NCI-H1417 (cell line): ENCODE results near the gene NFATC3.

ENCODE experiments used
- DNase-seq, 3 experiments: peaks; one replicate each; lab custom pipeline; 2025; lab: John Stamatoyannopoulos, UW

The NFATC3 gene

DNA sequence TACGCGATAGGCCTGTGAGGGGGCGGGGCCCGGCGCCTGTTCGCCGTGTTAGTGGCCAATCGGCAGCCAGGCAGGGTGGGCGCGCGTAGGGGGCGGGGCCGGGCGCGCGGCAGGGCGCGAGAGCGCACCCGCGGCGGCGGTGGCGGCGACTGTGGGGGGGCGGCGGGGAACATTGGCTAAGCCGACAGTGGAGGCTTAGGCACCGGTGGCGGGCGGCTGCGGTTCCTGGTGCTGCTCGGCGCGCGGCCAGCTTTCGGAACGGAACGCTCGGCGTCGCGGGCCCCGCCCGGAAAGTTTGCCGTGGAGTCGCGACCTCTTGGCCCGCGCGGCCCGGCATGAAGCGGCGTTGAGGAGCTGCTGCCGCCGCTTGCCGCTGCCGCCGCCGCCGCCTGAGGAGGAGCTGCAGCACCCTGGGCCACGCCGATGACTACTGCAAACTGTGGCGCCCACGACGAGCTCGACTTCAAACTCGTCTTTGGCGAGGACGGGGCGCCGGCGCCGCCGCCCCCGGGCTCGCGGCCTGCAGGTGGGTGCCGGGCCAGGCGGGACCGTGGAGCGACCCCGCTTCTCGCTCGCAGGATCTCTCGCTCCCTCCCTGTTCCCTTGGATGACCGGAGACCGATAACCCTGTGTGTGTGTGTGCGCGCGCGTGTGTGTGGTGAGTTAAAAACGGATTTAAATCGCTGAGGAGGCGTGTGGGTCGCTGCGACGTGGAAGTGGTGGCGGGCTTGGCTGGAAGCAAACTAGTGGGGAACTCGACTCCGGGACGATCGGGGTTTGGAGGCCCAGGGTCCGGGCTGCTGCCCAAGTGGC lies at the start of gene NFATC3:
Gene NFATC3 (plus strand): TSS at position 112 of the 813 bp plus-strand sequence. CDS start 312 bp downstream, at position 424.
- peak; percentile 90 to 95 (median 92) for DNase-seq

DNA sequence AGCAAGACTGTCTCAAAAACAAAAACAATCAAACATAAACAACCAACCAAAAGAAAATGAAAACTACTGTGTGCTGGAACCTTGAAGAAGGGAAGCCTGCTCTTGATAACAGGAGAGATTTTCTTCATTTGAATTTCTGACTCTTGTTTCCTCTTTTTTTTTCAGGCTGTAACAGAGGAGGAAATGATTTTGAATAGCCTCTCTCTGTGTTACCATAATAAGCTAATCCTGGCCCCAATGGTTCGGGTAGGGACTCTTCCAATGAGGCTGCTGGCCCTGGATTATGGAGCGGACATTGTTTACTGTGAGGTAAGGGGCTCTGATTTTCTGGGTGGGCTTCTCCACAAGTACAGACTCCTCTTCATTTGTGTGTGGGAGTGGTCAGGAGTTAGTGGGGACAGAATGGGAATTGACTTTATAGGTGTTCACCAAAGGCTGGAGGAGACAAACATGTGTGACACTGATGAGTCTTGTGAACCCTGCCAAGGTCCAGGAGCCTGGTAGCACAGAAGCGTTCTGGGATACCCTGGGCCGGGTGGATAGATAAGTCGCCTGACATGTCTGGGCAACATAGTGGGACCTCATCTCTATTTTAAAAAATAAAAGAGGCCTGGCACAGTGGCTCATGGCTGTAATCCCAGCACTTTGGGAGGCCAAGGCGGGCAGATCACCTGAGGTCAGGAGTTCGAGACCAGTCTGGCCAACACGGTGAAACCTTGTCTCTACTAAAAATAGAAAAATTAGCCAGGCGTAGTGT lies 47.2 kb upstream of the NFATC3 start:
- no peak for DNase-seq

DNA sequence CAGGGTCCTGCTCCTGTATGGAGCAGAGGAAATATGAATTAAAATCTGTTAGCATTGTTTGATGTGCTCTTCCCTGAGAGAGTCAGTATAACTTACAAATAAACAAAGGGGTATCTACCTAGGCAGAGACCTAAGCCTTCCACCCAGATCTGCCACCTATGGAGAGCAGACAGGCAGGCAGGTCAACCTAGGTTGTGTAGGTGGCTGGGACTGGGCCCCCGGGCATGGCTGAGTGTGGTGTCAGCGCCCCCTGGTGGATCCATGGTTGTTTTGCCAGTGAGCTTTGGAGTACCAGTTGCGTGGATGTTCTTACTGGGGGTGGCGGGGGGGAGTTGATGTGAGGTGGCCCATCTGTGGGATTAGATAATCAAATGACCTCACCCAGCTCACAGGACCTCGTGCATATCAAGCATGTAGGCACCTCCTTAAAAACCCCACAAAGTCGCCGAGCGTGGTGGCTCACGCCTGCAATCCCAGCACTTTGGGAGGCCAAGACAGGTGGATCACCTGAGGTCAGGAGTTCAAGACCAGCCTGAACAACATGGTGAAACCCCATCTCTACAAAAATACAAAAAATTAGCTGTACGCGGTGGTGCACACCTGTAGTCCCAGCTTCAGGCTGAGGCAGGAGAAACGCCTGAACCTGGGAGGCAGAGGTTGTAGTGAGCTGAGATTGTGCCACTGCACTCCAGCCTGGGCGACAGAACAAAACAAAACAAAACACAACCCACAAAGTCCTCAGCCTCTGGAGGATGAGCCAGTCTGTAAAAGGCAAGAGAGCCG lies 44.5 kb upstream of the NFATC3 start:
- DNase-seq = peak; percentile 61 to 83 (median 63)

DNA sequence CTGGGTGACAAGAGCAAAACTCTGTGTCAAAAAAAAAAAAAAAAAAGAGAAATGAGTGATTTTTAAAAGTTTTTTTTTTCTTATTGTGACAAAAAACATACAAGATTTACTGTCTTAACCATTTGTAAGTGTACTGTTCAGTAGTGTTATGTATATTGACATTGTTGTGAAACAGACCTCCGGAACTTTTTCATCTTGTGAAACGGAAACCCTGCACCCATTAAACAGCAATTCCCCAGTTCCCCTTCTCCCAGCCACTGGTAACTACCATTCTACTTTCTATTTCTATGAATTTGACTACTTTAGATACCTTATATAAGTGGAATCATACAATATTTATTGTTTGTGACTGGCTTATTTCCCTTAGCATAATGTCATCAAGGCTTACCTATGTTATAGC lies 43.4 kb upstream of the NFATC3 start:
- DNase-seq = no peak

DNA sequence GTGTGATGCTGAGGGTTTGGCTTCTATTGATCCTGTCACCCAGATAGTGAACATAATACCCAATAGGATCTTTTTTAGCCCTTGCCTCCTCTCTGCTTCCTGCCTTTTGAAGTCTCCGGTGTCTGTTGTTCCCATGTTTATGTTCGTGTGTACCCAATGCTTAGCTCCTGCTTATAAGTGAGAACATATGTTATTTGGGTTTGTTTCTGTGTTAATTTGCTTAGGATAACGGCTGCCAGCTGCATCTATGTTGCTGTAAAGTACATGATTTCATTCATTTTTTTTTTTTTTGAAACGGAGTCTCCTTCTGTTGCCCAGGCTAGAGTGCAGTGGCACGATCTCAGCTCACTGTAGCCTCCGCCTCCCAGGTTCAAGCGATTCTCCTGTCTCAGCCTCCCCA lies 39.1 kb upstream of the NFATC3 start:
- DNase-seq = no peak

DNA sequence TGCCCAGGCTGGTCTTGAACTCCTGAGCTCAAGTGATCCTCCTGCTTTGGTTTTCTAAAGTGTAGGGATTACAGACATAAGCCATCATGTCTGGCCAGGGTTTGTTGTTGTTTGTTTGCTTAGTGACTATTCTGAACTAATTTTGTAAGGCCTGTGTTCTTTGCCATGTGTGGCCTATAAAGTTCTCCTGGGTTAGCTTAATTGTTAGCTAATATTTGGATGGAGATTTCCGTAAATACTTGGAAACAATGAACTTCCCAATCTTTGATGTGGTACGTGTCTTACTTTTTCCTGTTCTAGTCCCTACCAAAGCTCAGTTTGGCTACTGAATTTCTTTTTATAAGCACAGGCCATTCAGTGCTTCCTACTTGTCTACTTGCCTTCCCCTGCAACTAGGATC lies 37.2 kb upstream of the NFATC3 start:
- no peak for DNase-seq

DNA sequence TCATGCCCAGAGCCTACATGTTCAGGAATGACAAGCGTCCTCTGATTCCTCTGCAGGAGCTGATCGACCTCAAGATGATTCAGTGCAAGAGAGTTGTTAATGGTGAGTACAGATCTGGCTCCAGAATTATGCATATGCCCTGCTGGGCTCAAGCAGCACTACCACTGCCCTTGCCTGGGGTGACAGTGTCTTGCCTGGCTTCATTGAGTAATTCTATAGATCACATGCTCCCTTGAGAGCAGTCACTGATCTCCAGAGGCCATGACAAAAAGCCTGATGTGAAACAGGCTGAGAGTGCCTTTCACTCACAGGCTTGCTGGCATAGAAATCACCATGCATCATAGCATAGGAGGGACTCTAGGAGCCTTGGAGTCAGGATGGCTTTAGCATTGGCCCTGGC lies 35.7 kb upstream of the NFATC3 start:
- no peak for DNase-seq

DNA sequence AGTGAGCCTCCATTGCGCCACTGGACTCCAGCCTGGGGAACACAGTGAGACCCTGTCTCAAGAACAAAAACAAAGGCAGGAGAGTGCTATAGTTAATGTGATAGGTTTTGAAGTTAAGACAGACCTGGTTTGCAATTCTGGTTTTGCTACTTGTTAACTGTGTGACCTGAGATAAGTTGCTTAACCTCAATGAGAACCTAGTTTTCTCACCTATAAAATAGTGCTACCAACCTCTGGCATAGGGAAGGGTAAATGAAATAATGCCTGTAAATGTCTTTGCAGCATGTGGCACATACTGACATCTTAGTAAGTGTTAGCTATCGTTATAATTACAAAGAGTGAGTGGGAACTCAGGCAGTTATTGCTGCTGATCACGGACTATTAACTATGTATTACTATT lies 29.8 kb upstream of the NFATC3 start:
- DNase-seq = peak in 1 of 3 experiments; percentile 1

DNA sequence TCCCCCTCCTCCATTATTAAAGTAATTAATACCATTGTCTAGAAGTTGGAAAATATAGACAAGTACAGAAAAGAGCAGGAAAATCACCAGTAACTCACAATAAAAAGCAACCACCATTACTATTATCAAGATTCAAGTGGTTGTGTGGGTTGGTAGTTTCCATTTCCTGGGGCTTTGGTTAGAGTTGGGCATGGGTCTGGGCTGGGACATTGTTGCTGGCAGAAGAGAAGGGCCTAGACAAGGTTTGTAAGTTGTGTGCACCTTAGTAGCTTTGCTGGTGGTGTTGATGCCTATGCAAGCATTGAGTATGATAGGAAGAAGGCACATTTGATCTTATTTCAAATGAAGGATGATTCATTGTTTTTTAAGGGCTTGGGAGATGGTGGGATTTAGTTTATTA lies 25.4 kb upstream of the NFATC3 start:
- DNase-seq = no peak

DNA sequence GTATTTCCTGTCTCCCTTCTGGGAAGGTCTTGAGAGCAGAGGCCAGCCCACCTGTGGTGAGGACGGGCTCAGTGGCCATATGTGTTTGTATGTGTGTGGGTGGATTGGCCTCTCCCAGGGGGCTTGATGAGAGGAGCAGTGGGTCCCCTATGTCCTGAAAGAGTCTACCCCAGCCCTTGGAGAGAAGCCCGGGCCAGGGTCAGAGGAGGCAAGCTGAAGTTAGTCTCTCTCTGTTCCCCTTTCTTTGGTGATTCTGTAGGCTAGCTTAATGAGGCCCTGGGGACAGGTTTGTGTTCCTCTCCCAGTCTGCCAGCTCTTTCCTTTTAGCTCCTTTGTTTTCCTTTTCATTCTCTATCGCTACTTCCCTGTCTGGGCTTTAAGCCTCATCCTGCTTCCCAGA lies 23.8 kb upstream of the NFATC3 start:
- no peak for DNase-seq

DNA sequence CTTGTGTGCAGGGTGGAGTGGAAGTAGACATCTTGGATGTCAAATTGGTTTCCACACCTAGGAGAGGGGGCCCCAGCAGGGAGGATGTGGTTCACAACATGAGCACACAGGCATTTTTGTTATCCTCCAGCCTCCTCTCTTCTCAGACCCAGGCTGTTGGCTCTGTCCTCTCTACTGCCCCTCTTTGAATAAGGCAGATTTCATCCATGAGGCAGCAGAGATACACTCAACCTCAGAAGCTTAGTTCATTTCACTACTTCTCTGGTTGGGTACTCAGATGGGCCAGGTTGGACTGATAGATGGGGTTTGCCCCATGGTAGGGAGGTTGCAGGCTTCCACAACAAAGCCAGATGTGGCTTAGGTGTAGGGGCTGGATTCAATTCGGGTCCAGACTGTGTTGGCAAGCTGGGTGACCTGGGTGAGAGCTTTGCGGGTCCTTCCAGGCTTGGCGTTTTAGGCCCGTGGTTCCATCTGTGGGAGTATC lies 22.2 kb upstream of the NFATC3 start:
- no peak for DNase-seq

DNA sequence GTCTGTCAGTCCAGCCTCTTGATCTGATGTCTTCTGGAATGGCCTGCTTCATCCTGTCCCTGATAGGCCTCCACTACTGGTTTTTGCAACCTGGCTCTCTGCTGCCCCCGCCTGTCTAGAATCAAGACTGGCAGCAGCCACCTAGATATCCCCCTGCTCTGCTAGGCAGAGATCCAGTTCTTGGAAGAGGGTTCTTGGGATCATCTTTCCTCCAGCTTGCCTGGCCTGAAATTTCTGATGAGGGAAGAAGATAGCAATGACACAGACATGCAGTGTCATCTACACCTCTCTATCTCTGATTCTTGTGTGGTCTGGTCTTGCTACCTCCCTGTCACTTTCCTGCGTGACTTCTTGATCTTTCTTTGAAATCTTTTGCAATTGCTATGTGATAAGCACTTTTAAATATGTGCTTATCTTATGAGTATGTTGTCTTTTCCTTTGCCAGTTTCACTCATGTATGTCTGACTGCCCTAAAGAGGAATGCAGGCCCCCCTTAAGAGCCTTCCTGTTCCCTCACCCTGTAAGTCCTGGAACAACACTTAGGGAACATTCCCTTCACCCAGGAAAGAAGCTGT lies 20.3 kb upstream of the NFATC3 start:
- DNase-seq = peak; percentile 19 to 63 (median 52)

DNA sequence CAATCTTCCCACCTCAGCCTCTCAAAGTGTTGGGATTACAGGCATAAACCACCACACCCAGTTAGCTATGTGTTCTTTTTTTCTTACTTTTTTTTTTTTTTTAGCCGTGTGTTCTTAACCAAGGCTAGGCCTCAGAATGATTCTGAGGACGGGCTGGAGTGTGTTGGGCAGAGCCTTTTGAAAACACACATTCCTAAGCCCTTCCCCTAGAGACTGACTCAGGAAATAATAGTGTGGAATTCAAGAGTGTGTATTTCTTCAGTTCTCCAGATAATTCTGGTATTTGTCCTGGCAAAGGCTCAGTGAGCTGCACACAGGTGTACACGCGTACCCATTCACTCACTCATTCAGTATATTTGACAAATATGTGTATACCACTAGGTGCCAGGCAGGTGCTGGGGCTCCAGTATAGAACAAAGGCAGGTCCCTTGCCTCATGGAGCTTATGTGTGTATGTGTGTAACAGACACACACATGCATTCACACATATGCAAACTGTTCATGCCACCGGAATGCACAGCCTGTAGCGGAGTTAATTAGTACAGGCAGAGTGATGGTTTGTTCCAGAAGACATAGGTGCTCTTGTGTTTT lies 19.4 kb upstream of the NFATC3 start:
- DNase-seq = no peak

DNA sequence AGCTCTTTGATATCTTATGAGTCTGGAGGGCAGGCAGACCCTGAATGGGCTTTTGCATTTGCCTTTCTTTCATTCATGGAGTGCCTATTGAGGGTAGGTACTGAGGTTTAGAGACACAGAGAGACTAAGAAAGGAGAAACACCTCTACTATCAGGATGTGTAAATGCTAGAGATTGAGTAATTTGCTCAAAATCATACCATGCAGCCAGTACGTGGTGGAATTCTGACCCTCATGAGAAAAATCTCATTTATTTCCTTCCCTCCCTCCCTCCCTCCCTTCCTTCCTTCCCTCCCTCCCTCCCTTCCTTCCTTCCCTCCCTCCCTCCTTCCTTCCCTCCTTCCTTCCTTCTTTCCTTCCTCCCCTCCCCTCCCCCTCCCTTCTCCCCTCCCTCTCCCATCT lies 18.4 kb upstream of the NFATC3 start:
- no peak for DNase-seq

DNA sequence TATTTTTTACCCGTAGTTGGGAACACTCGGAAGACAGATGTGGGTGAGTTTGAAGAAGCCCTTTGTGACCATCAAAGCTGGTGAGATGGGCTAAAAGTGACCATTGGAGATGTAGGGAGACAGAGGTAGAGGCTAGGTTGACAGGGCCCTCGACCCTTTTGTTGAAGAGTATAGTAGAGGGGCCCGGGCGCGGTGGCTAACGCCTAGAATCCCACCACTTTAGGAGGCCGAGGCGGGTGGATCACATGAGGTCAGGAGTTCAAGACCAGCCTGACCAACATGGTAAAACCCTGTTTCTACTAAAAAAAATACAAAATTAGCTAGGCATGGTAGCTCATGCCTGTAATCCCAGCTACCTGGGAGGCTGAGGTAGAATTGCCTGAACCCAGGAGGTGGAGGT lies 16.2 kb upstream of the NFATC3 start:
- no peak for DNase-seq

DNA sequence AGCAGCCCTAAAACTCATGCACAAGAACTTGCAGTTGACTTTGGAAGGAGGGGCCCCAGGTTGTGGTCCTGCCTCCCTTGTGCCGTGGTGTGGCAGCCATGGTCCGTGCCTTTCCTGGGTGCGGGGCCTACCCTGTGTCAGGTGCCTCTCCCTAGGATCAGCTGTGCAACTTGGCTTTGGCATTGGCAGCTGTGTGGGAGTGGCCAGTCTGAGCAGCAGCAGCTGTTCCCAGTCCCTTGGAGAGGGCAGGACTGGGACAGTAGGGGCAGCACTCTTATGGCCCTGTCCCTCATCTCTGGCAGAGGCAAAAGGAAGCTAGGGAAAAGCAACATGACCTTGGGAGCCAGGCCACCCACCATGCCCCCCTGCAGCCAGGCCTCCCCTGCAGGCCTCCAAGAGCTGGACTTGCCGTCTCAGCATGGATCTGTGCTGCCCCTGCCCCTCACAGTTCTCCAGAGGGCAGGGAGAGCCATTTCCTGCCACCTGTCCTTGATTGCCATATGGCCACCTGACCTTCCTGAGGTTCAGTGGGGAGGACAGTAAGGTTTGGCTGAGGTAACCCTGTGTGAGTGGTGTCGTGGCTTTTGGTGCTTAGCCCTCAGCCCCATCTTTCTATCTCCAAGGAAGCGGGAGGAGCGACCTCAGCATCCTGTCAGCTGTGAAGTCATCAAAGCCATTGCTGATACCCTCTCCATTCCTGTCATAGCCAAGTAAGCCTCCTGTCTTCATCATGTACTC lies 15.5 kb upstream of the NFATC3 start:
- no peak for DNase-seq

DNA sequence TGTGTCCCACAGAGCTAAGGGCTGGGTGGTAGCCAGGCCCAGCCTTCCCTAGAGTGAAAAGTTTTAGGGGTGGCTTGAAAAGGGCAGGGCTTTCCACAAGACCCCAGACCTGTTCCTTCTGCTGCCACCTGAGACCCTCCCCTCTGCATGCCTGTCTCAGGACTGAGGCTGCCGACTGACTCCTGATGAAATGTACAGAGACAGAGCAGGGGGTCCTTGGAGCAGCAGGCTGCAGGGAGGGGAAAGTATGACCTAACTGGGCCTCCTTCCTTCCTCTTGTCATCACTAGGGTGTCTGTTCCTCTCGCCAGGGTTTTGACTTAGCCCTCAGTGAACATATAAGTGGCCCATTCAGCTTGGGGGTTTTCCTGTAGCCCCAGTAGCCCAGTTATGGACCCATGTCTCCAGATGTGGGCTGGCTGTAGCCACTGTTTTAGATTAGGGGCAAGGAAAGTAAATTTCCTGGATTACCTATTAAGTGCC lies 14.9 kb upstream of the NFATC3 start:
- no peak for DNase-seq

DNA sequence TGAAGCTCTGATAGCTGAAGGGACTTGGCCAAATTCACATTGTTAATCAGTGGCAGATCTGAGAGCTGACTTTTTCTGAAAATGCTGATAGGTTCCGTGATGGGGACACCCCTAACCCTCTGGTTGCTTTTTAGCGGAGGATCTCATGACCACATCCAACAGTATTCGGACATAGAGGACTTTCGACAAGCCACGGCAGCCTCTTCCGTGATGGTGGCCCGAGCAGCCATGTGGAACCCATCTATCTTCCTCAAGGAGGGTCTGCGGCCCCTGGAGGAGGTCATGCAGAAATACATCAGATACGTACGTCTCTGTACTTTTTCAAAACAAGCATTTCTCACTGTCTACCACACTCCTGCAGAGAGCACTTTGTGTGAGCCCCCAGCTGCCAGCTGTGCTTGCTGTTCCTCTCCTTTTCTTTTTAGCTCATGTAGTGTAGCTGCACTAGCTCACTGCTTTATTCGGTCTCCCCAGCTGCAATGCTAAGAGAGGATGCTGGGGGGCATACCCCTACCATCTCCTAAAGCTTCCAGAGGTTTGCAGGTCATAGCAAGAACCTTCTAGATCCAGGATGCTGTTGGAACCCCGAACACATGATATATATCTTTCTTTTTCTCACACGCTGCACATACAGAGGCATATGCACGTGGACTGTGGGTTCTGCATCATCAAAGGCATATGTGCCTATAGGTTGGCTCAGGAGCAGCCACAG lies 14.2 kb upstream of the NFATC3 start:
- no peak for DNase-seq

DNA sequence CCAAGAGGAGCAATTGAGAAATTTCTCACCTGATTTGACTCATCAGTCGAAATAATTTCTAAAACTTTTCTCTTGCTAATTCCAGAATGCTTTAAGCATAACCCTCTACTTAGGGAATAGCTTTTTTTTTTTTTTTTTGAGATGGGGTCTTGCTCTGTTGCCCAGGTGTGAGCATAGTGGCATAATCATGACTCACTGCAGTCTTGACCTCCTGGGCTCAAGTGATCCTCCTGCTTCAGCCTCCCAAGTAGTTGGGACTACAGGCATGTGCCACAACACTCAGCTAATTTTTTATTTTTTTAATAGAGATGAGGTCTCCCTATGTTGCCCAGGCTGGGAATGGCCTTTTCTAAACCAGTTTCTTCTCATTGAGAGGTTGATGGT lies 13.7 kb upstream of the NFATC3 start:
- no peak for DNase-seq

DNA sequence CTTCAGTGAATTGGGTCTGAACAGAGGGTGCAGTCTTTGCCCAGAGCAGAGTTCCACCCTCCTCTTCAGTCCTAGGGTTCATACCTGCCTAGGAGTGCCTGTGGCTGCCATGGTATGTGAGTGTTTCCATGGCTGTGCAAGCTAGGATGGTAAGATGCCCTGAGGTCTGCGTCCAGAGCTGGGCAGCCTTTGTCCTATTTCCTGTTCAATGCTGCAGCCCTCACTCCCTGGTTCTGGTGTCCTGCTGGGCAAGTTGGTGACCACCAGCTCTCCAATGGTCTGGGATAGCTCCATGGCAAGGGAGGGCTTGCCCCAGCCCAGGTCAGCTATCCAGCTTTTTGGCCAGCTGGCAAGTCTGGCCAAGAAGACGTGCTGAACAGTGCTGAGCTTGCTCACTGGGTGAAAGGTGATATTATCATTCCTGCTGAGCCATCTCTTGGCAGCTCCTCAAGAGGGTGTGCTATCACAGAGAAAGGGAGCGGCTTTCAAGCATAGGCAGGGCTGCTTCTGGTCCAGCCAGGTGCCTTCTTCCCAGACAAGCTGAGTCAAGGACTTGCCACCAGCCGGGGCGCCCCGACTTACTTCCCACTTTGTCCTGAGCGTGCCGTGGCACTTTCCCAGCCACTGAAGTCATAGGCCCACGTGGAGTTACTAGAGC lies 13.0 kb upstream of the NFATC3 start:
- DNase-seq = peak in 1 of 3 experiments; percentile 50
